ENCODE results near the gene PROX1. TPM values are rescaled to one million over a fixed set of nuclear protein-coding genes. Genes with fewer than 3 reads are reported as not detected.

Gene PROX1
- total RNA-seq, 2 experiments from 2014 or later = 0.03 TPM; not detected in 1

GRCh38 chr1:214018386-214019268 lies 30.9 kb downstream of the PROX1 start:
- no peaks in the 10 kb centered on the region for H3K36me3 Mint-ChIP-seq (ENCODE audit: low read depth)
- no peaks in the 10 kb centered on the region for H3K9me3 Mint-ChIP-seq
- TF ChIP-seq CTCF (IDR thresholded peaks at IDR 0.05) = no peak
- Histone ChIP-seq H3K36me3 (ENCODE audit: insufficient read depth, low read length) (no peaks in the 10 kb centered on the region), H3K4me1 (ENCODE audit: insufficient read depth, low read length) (no peaks in the 10 kb centered on the region), H3K4me3 (ENCODE audit: low read length) (no peak overlapping the region), H3K27me3 (ENCODE audit: control insufficient read depth in 1 of 2, insufficient read depth in 2 of 2, low read length in 2 of 2) (no peaks in the 10 kb centered on the region), H3K27ac (ENCODE audit: low read depth in 1 of 2, low read length in 2 of 2) (no peak overlapping the region), H3K9me3 (ENCODE audit: control insufficient read depth in 1 of 2, insufficient read depth in 1 of 2, low read length in 2 of 2) (no peaks in the 10 kb centered on the region)
- peaks cover 9% of the 10 kb centered on the region for H3K27me3 Mint-ChIP-seq
- intact Hi-C loops (cut with DNase I, micrococcal nuclease) = no loop called here
- DNase-seq (peak in 3 of 14 experiments; percentile 8 to 26 (median 25)), ATAC-seq (ENCODE audit: poor library complexity) (peak; percentile 59)
- POLR2A ChIA-PET = no interaction called here
- no peak overlapping the region for H3K4me3 Mint-ChIP-seq
- H3K4me1 Mint-ChIP-seq (ENCODE audit: low read depth) = peaks cover 11% of the 10 kb centered on the region
- peak overlapping the region; percentile 34 for H3K27ac Mint-ChIP-seq
- CTCF ChIA-PET = no interaction called here

GRCh38 chr1:214019499-214019898 lies 31.7 kb downstream of the PROX1 start:
- no peak overlapping the region for H3K4me3 ChIP-seq (ENCODE audit: low read length)
- H3K27ac Mint-ChIP-seq = peak overlapping the region; percentile 34
- no peaks in the 10 kb centered on the region for H3K36me3 Mint-ChIP-seq (ENCODE audit: low read depth)
- CTCF ChIA-PET = no interaction called here
- H3K27me3 Mint-ChIP-seq = peaks cover 9% of the 10 kb centered on the region
- peaks cover 11% of the 10 kb centered on the region for H3K4me1 Mint-ChIP-seq (ENCODE audit: low read depth)
- intact Hi-C loops (cut with DNase I, micrococcal nuclease) = no loop called here
- POLR2A ChIA-PET = no interaction called here
- H3K9me3 ChIP-seq (ENCODE audit: control insufficient read depth in 1 of 2, insufficient read depth in 1 of 2, low read length in 2 of 2) = no peaks in the 10 kb centered on the region
- no peaks in the 10 kb centered on the region for H3K4me1 ChIP-seq (ENCODE audit: insufficient read depth, low read length)
- peaks cover 0 to 2% of the 10 kb centered on the region in 2 experiments for H3K27me3 ChIP-seq (ENCODE audit: control insufficient read depth in 1 of 2, insufficient read depth in 2 of 2, low read length in 2 of 2)
- TF ChIP-seq CTCF (IDR thresholded peaks at IDR 0.05) = no peak
- no peak overlapping the region for H3K27ac ChIP-seq (ENCODE audit: low read depth in 1 of 2, low read length in 2 of 2)
- no peak overlapping the region for H3K4me3 Mint-ChIP-seq
- DNase-seq = no peak
- H3K9me3 Mint-ChIP-seq = no peaks in the 10 kb centered on the region
- ATAC-seq (ENCODE audit: poor library complexity) = no peak
- no peaks in the 10 kb centered on the region for H3K36me3 ChIP-seq (ENCODE audit: insufficient read depth, low read length)

GRCh38 chr1:214021321-214021720 lies 33.5 kb downstream of the PROX1 start:
- Mint-ChIP-seq H3K27me3 (peaks cover 8% of the 10 kb centered on the region), H3K4me1 (ENCODE audit: low read depth) (peaks cover 11% of the 10 kb centered on the region), H3K9me3 (no peaks in the 10 kb centered on the region), H3K4me3 (no peak overlapping the region), H3K27ac (no peak overlapping the region), H3K36me3 (ENCODE audit: low read depth) (no peaks in the 10 kb centered on the region)
- CTCF ChIA-PET = no interaction called here
- POLR2A ChIA-PET = no interaction called here
- Histone ChIP-seq H3K36me3 (ENCODE audit: insufficient read depth, low read length) (no peaks in the 10 kb centered on the region), H3K27me3 (ENCODE audit: control insufficient read depth in 1 of 2, insufficient read depth in 2 of 2, low read length in 2 of 2) (peaks cover 0 to 3% of the 10 kb centered on the region in 2 experiments), H3K27ac (ENCODE audit: low read depth in 1 of 2, low read length in 2 of 2) (no peak overlapping the region), H3K4me1 (ENCODE audit: insufficient read depth, low read length) (no peaks in the 10 kb centered on the region), H3K4me3 (ENCODE audit: low read length) (no peak overlapping the region), H3K9me3 (ENCODE audit: control insufficient read depth in 1 of 2, insufficient read depth in 1 of 2, low read length in 2 of 2) (no peaks in the 10 kb centered on the region)
- TF ChIP-seq CTCF (IDR thresholded peaks at IDR 0.05) = no peak
- intact Hi-C loops (cut with DNase I, micrococcal nuclease) = no loop called here
- no peak for DNase-seq
- no peak for ATAC-seq (ENCODE audit: poor library complexity)
